K562 (cell line): Measurements from ENCODE around the gene GALP. TPM values are rescaled to one million over a fixed set of nuclear protein-coding genes. Genes with fewer than 3 reads are reported as not detected.

Experiments
- CHD1 ChIP-seq: fragments of 200-600 bp; sonication (generic); IDR thresholded peaks from one replicate; pipeline ENCODE4 v1.6.1; 2012; ENCODE audit warnings: mild to moderate bottlenecking, moderate library complexity, low read length, inconsistent platforms
- HNRNPH1 ChIP-seq: fragments of 200-400 bp; formaldehyde crosslinking; optimal IDR thresholded peaks from 2 replicates; pipeline ENCODE3; 2017; ENCODE audit warnings: low read depth, mild to moderate bottlenecking, low read length, moderate library complexity
- KLF1 ChIP-seq: fragments of 450-650 bp; IDR thresholded peaks from 2 replicates; pipeline ENCODE4 v1.6.1; 2016; ENCODE audit warnings: missing genetic modification characterization, missing compliant biosample characterization
- NCOA1 ChIP-seq: fragments of 450-650 bp; IDR thresholded peaks from 2 replicates; pipeline ENCODE4 v1.6.1; 2016; ENCODE audit warnings: low read depth
- SAFB2 ChIP-seq: fragments of 200-400 bp; formaldehyde crosslinking; IDR thresholded peaks from 2 replicates; pipeline ENCODE4 v1.6.1; 2018; ENCODE audit warnings: borderline replicate concordance, low read length, low read depth, moderate library complexity; ENCODE audit not compliant: severe bottlenecking
- SMC3 ChIP-seq: conservative IDR thresholded peaks from 2 replicates; pipeline ENCODE4 v1.6.1; 2011; ENCODE audit warnings: low read depth, low read length, improper control_type of control experiment; ENCODE audit not compliant: insufficient read depth
- ZBTB43 ChIP-seq: sonication (generic); formaldehyde crosslinking; IDR thresholded peaks from 2 replicates; pipeline ENCODE4 v1.8.0; 2023; ENCODE audit warnings: mild to moderate bottlenecking, missing genetic modification reagents
- ZBTB7A ChIP-seq: IDR thresholded peaks from 2 replicates; pipeline ENCODE4 v1.6.1; 2011; ENCODE audit warnings: low read depth, mild to moderate bottlenecking, low read length, moderate library complexity, borderline replicate concordance; ENCODE audit not compliant: control insufficient read depth
- ZNF146 ChIP-seq: IDR thresholded peaks from one replicate; pipeline ENCODE4 v1.6.1; 2018; ENCODE audit warnings: missing compliant biosample characterization; ENCODE audit not compliant: unreplicated experiment
- ZZZ3 ChIP-seq: fragments of 450-650 bp; IDR thresholded peaks from 2 replicates; pipeline ENCODE4 v1.6.1; 2016; ENCODE audit warnings: antibody characterized with exemption, mild to moderate bottlenecking, moderate library complexity
- polyA plus RNA-seq, 8 experiments: library from polyadenylated mRNA; depleted of rRNA in 4 of 8; stranded (reverse) in 5 of 8; unstranded in 3 of 8; fragments of >200 nt; fragmentation: Nextera tagmentation in 2 of 8; fragmentation: Illumina TruSeq in 1 of 8; extraction: Ambion mirVana in 2 of 8; extraction: Trizol in 1 of 8; gene quantifications; 2 replicates each; pipeline versions ENCODE4 v1.2.1 to v1.2.3, GENCODE V29; 2011 to 2014; ENCODE audit warnings: inconsistent platforms in 1 of 8, missing spikeins in 1 of 8
- total RNA-seq, 7 experiments: library from RNA; depleted of rRNA in 6 of 7; stranded (reverse); fragments of >200 nt in 6 of 7; fragmentation: Illumina TruSeq in 2 of 7; extraction: Trizol in 2 of 7; gene quantifications; 2 replicates each; pipeline versions ENCODE4 v1.2.1 to v1.2.3, GENCODE V29; 2011 to 2021; ENCODE audit warnings: low replicate concordance in 1 of 7
- TF ChIP-seq, protein P1 (sequence below): fragments of 450-650 bp; IDR thresholded peaks from 2 replicates; pipeline ENCODE4 v1.6.1; 2014; ENCODE audit warnings: low read depth, mild to moderate bottlenecking, moderate library complexity, borderline replicate concordance
- TF ChIP-seq, protein P2 (sequence below): fragments of 450-650 bp; IDR thresholded peaks from 2 replicates; pipeline ENCODE4 v1.6.1; 2016; ENCODE audit warnings: borderline replicate concordance
- TF ChIP-seq, protein P3 (sequence below): fragments of 250-450 bp; sonication (Bioruptor Pico); IDR thresholded peaks from 2 replicates; pipeline ENCODE4 v1.5.0; 2022; ENCODE audit warnings: mild to moderate bottlenecking
- TF ChIP-seq, protein P4 (sequence below): fragments of 150-350 bp; IDR thresholded peaks from 2 replicates; pipeline ENCODE4 v1.6.1; 2014; ENCODE audit warnings: low read depth, mild to moderate bottlenecking, low read length, borderline replicate concordance

GALP gene
- total and polyA plus RNA-seq, 9 of the 15 experiments (the other 6 are each of a cell fraction or from before 2014, with no cell fraction given) = not detected

DNA sequence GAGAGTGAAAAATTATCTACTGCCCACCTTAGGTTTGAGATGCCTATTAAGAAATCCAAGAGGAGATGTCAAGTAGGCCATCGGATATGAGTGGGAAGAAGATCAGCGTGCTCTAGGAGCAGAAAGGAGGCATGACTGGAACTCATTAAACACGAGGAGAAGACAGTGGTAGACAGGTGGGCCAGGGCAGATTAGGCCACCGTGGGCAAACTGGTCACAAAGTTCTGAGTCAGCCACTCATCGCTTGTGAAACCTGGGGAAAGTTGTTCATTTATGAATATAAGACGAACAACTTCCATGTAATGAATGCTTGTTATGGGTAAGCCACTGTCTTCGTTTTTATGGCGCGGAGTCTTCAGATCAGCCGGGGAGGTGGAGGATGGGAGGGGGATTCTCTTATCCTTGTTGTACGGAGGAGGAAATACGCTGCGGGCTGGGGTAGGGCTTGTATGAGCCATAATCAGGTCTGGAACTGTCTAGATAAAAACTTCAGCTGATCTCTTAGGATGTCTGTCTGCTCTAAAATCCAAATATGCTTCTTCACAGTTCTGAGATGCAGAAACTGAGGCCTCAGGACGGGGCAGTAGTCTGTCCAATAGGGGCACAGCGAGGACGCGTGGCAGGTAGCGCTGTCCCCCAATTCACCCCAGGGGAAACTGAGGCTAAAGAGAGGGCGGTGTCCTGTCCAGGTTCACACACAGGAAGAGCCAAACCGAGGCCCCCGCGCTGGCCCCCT, 35.8 kb upstream of the GALP start (continued):
- TF ChIP-seq ZZZ3 (no peak), NCOA1 (no peak), CHD1 (peak; percentile 39), HNRNPH1 (no peak), ZBTB43 (CRISPR knock-in tag) (no peak), ZNF146 (CRISPR knock-in tag) (no peak), ZBTB7A (peak; percentile 52; the same call in 1 of the 2 replicates), SAFB2 (no peak), SMC3 (0 out of 2 replicates have a peak, but pooled peaks have one; percentile 3), KLF1 (tag) (no peak)
- TF ChIP-seq, protein P1, sequence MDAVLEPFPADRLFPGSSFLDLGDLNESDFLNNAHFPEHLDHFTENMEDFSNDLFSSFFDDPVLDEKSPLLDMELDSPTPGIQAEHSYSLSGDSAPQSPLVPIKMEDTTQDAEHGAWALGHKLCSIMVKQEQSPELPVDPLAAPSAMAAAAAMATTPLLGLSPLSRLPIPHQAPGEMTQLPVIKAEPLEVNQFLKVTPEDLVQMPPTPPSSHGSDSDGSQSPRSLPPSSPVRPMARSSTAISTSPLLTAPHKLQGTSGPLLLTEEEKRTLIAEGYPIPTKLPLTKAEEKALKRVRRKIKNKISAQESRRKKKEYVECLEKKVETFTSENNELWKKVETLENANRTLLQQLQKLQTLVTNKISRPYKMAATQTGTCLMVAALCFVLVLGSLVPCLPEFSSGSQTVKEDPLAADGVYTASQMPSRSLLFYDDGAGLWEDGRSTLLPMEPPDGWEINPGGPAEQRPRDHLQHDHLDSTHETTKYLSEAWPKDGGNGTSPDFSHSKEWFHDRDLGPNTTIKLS = no peak
- TF ChIP-seq, protein P2, sequence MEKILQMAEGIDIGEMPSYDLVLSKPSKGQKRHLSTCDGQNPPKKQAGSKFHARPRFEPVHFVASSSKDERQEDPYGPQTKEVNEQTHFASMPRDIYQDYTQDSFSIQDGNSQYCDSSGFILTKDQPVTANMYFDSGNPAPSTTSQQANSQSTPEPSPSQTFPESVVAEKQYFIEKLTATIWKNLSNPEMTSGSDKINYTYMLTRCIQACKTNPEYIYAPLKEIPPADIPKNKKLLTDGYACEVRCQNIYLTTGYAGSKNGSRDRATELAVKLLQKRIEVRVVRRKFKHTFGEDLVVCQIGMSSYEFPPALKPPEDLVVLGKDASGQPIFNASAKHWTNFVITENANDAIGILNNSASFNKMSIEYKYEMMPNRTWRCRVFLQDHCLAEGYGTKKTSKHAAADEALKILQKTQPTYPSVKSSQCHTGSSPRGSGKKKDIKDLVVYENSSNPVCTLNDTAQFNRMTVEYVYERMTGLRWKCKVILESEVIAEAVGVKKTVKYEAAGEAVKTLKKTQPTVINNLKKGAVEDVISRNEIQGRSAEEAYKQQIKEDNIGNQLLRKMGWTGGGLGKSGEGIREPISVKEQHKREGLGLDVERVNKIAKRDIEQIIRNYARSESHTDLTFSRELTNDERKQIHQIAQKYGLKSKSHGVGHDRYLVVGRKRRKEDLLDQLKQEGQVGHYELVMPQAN = no peak
- TF ChIP-seq, protein P3, sequence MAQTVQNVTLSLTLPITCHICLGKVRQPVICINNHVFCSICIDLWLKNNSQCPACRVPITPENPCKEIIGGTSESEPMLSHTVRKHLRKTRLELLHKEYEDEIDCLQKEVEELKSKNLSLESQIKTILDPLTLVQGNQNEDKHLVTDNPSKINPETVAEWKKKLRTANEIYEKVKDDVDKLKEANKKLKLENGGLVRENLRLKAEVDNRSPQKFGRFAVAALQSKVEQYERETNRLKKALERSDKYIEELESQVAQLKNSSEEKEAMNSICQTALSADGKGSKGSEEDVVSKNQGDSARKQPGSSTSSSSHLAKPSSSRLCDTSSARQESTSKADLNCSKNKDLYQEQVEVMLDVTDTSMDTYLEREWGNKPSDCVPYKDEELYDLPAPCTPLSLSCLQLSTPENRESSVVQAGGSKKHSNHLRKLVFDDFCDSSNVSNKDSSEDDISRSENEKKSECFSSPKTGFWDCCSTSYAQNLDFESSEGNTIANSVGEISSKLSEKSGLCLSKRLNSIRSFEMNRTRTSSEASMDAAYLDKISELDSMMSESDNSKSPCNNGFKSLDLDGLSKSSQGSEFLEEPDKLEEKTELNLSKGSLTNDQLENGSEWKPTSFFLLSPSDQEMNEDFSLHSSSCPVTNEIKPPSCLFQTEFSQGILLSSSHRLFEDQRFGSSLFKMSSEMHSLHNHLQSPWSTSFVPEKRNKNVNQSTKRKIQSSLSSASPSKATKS (CRISPR knock-in tag) = no peak
- TF ChIP-seq, protein P4, sequence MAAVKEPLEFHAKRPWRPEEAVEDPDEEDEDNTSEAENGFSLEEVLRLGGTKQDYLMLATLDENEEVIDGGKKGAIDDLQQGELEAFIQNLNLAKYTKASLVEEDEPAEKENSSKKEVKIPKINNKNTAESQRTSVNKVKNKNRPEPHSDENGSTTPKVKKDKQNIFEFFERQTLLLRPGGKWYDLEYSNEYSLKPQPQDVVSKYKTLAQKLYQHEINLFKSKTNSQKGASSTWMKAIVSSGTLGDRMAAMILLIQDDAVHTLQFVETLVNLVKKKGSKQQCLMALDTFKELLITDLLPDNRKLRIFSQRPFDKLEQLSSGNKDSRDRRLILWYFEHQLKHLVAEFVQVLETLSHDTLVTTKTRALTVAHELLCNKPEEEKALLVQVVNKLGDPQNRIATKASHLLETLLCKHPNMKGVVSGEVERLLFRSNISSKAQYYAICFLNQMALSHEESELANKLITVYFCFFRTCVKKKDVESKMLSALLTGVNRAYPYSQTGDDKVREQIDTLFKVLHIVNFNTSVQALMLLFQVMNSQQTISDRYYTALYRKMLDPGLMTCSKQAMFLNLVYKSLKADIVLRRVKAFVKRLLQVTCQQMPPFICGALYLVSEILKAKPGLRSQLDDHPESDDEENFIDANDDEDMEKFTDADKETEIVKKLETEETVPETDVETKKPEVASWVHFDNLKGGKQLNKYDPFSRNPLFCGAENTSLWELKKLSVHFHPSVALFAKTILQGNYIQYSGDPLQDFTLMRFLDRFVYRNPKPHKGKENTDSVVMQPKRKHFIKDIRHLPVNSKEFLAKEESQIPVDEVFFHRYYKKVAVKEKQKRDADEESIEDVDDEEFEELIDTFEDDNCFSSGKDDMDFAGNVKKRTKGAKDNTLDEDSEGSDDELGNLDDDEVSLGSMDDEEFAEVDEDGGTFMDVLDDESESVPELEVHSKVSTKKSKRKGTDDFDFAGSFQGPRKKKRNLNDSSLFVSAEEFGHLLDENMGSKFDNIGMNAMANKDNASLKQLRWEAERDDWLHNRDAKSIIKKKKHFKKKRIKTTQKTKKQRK = no peak
